Thyroid gland (tissue), 4 donors: ENCODE results near the gene OBSL1.

Experiments used
- POLR2A ChIP-seq, 2 donors: fragments of 450-650 bp; IDR thresholded peaks; one replicate each; pipeline ENCODE4 v1.6.1; 2017; ENCODE audit warnings: antibody characterized with exemption in 2 of 2, mild to moderate bottlenecking in 2 of 2, moderate library complexity in 1 of 2
- TF ChIP-seq, protein P1 (sequence below), 6 experiments: fragments of 200-600 bp in 3 of 6; fragments of 450-650 bp in 3 of 6; sonication (generic) in 3 of 6; IDR thresholded peaks; one replicate each; pipeline ENCODE4 v1.5.1; 2016 to 2019; ENCODE audit warnings: antibody characterized with exemption in 6 of 6, mild to moderate bottlenecking in 2 of 6, inconsistent platforms in 1 of 6, moderate library complexity in 1 of 6

GRCh38 chr2:219522111-219523030 is 49.0 kb downstream of the OBSL1 start:
- TF ChIP-seq, protein P1, sequence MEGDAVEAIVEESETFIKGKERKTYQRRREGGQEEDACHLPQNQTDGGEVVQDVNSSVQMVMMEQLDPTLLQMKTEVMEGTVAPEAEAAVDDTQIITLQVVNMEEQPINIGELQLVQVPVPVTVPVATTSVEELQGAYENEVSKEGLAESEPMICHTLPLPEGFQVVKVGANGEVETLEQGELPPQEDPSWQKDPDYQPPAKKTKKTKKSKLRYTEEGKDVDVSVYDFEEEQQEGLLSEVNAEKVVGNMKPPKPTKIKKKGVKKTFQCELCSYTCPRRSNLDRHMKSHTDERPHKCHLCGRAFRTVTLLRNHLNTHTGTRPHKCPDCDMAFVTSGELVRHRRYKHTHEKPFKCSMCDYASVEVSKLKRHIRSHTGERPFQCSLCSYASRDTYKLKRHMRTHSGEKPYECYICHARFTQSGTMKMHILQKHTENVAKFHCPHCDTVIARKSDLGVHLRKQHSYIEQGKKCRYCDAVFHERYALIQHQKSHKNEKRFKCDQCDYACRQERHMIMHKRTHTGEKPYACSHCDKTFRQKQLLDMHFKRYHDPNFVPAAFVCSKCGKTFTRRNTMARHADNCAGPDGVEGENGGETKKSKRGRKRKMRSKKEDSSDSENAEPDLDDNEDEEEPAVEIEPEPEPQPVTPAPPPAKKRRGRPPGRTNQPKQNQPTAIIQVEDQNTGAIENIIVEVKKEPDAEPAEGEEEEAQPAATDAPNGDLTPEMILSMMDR (IDR thresholded peaks at IDR 0.05) = no peak
- no peak for TF ChIP-seq POLR2A (IDR thresholded peaks at IDR 0.05)
